ENCODE measurements around the gene BICD2.

Gene BICD2

DNA sequence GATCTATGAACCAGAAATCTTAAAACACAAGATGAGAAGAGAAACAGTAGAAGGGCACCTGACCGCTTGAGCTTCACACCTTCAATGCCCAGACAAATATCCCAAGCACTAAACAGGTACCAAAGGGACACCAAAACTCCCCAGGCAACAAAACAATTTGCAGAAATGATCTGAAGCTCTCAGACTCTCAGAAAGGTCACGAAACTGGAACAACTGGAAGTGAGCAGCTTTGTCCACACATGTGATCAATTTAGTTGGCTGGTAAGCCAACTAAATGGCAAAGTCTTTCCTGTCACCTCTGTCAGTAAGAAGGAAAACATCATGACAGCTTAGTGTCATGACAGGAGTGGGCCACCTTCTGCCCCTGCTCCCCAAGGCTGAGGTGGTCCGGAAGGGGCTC lies 98.8 kb downstream of the BICD2 start:
- DNase-seq: no peak

DNA sequence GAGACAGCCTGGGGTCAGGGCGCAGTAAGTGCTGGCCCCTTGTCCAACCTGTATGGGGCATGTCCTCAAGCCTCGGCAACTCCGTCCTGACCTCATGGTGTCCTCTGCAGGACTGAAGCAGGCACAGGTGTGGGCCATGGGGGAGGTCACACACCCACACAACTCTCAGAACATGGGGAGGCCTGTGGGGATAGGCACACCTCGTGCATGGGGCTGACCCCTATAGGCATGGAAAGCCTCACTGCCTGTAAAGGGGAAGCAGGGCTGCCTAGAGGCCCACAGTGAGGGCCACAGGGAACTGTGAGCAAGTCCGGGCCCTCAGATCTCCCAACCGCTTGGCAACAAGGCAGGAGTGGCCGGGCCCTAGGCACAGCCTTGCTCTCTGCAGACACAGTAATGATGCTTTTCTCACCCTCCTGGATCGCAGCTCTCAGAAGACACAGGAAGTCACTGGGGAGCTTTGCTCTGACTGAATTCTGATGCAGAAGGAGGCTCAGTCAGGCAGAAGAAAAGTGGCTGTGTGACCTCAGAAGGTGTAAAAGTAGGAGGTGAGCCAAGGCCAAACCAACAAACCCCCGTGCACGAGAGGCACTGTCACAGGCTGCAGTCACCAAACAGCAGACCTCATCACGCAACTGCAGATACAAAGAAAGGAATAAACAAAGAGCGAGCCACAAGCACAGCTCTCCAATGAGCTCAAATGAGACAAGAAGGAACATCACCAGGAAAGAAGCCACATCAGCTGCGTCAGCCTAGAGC lies 100.1 kb downstream of the BICD2 start:
- DNase-seq: no peak

DNA sequence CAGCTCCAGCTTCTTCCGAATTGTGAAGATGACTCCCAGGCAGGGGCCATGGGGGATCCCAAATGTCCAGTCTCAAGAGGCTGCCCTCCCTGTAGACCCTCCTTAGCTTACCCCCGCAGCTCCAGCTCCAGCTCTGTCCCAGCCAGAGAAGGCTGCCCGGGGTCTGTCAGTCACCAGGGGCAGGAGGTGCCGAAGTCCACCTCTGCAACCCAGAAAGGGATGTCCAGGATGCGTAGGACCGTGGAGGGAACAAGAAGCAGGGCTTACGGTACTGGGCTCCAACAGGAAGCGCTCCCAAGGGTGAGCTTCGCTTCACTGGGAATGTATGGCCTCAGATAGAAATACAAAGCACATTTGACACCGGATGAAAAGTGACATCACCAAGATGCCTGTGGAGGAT lies 100.7 kb downstream of the BICD2 start:
- DNase-seq: no peak

DNA sequence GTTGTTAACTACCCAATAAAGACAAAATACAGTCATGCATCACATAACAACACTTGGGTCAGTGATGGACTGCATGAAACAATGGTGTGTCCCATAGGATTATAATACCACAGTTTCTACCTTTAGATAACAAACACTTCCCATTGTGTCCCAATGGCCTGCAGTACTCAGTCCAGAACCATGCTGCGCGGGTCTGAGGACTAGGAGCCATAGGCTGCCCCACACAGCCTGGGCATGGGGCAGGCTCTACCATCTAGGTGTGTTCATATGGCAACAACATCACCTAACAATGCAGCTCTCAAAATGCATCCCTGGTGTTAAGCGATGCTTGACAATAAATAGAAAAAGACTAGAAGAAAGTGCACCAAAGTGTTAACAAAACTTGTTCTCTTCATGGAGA lies 101.5 kb downstream of the BICD2 start:
- DNase-seq: no peak

DNA sequence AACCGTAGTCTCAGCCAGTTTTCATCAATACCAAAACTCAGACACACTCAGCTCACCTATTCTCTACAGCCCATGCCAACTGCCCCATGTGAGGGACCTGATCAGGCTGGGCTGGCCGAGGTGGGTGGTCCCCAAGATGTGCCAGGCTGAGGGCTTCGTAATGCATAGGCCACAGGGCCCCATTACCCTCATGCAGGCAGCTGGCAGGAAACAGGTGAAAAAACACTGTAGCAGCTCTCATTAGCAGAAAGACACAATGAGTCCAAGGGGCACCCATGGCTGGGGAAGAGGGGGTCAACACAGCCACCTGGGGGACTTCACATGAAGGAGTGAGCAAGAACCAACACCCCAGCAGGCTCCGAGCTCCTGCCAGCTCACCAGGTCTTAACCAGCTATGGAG lies 102.9 kb downstream of the BICD2 start:
- DNase-seq: no peak
